Activated naive CD4-positive, alpha-beta T cell treated with anti-CD3 and anti-CD28 coated beads for 36 hours (primary cell): Measurements from ENCODE around the gene GTF2H4. TPM values are rescaled to one million over a fixed set of nuclear protein-coding genes. Genes with fewer than 3 reads are reported as not detected.

Experiments used
- CTCF ChIA-PET: fragments of 350-600 bp; sonication (Branson Sonifier 250); formaldehyde crosslinking; loops from one replicate; lab custom pipeline; 2021; ENCODE audit warnings: antibody characterized with exemption; lab: Charles Lee
- DNase-seq: peaks from one replicate; pipeline ENCODE4 v3.0.0-alpha.2; 2020
- H3K27ac Mint-ChIP-seq: one replicate; pipeline ENCODE4 v1.8.0; 2021; ENCODE audit warnings: mild to moderate bottlenecking, mixed read lengths
- H3K27me3 Mint-ChIP-seq: one replicate; pipeline ENCODE4 v1.8.0; 2021; ENCODE audit warnings: low read depth, mixed read lengths
- H3K36me3 Mint-ChIP-seq: one replicate; pipeline ENCODE4 v1.8.0; 2021; ENCODE audit warnings: low read depth, mixed read lengths
- H3K4me1 Mint-ChIP-seq: one replicate; pipeline ENCODE4 v1.8.0; 2021; ENCODE audit warnings: low read depth, mixed read lengths
- H3K4me3 Mint-ChIP-seq: one replicate; pipeline ENCODE4 v1.8.0; 2021; ENCODE audit warnings: mild to moderate bottlenecking, moderate library complexity, mixed read lengths
- H3K9me3 Mint-ChIP-seq: one replicate; pipeline ENCODE4 v1.8.0; 2021; ENCODE audit warnings: mixed read lengths
- intact Hi-C: fragments of 100-400 bp; cut with micrococcal nuclease; formaldehyde crosslinking; loops from one replicate; pipeline ENCODE4 v1.15.1; 2023
- total RNA-seq, 2 experiments: library from RNA; stranded (reverse); gene quantifications; one replicate each; pipeline ENCODE4 v1.2.3, GENCODE V29; 2021

GTF2H4 gene
- total RNA-seq, 2 experiments from 2014 or later: 33.3 to 42.4 TPM

DNA sequence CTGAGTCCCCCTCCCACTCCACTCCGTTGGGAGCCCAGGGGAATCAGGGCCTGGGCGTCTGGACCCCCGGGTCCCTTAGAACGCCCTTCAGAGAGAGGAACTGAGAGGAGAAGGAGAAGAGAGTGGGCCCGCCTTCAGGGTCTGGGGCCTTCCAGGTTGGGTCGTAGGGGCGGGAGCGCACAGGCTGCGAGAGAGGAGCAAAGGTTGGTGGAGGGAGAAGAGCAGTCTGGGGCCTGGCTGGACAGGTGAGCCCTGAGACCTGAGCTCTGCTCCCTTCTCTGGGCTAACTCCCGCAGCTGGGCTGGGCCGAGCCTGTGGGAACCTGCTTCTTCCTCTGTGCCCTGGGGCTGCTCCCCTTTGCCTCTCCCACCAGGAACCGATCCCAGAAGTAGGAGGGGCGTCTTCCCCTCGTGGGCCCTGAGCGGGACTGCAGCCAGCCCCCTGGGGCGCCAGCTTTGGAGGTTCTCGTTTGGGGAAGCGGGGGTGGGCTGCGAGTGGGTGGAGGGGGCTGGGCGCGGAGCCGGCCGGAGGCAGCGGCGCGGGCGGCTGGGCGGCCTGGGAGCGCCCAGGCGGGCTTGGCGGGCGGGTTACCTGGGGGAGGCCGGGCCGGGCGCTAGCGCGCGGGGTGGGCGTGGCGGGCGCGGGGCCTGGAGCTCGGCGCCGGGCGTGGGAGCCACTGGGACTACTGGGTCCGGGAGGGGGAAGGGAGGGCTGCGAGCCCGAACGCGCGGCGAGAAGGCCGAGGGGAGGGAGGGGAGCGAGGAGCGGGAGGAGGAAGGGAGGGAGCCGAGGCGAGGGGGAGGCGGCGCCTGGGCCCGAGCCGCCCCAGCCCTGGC, 24.1 kb upstream of the GTF2H4 start, which contains the start of gene DDR1:
TSS of gene DDR1 (plus strand) at position 835 of the 836 bp plus-strand sequence. CDS start 4,211 bp downstream, outside the sequence.
- Mint-ChIP-seq H3K9me3 (no peaks in the 10 kb centered on the region), H3K36me3 (no peaks in the 10 kb centered on the region), H3K4me1 (peaks cover 32% of the 10 kb centered on the region), H3K4me3 (peak within 1 kb of the TSS; percentile 80), H3K27me3 (no peaks in the 10 kb centered on the region), H3K27ac (peak within 1 kb of the TSS; percentile 48)
- DNase-seq: peak; percentile 47
- intact Hi-C loops: loop anchor here (2.0 kb wide), 1 partner anchor 25 kb away; the partner anchor contains the start of gene GTF2H4
- CTCF ChIA-PET: interaction anchor here (1.0 to 7.2 kb wide), 5 partner anchors 20 to 64 kb away, joined by 3 to 34 read pairs (median 4); partner anchors contain the start of gene VARS2

DNA sequence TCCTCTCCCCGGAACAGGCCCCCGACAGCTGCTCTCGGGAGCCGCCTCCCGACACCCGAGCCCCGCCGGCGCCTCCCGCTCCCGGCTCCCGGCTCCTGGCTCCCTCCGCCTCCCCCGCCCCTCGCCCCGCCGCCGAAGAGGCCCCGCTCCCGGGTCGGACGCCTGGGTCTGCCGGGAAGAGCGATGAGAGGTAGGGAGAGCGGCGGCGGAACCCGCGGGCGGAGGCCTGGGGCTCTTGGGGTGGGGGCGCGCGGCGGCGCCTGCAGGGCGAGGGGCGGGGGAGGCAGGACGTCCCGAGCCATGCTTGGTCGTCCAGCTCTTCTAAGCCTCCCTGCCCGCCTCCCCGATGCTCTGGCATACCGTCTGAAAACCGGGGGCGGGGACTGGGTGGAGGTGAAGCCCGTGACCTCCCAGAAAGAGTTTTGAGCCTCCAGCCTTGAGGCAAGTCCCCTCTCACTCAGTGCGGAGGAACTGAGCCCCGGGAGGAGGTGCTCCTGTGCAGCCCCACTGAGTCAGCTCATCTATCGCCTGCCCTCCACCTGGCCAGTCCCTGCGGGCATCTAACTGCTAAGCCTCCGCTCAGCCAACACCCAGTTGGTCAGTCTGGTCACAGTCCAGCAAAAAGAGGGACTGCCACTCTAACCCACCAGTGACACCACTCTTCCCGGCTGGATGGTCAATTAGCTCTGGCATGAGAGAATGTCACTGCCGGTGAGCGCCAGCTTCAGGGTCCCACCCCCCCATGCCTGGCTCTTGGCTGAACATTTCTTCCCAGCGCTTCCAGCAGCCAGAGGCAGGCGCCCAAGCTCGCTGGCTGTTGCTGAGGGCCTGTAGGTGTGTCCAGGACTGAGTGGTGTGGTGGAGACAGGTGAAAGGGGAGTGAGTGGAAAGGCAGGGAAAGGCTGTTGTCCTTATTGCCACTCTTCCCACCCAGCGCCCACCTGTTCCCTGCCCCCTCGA, 23.2 kb upstream of the GTF2H4 start:
- peaks cover 32% of the 10 kb centered on the region for H3K4me1 Mint-ChIP-seq
- CTCF ChIA-PET: interaction anchor here (1.0 to 7.2 kb wide), 3 partner anchors 56 to 65 kb away, joined by 3 to 34 read pairs (median 5); no protein-coding TSS in a partner anchor
- H3K36me3 Mint-ChIP-seq: peaks cover 2% of the 10 kb centered on the region
- intact Hi-C loops: loop anchor here (2.0 kb wide), 1 partner anchor 24 kb away; the partner anchor contains the start of gene GTF2H4
- no peak overlapping the region for H3K27ac Mint-ChIP-seq
- peak overlapping the region; percentile 80 for H3K4me3 Mint-ChIP-seq
- H3K27me3 Mint-ChIP-seq: no peaks in the 10 kb centered on the region
- H3K9me3 Mint-ChIP-seq: no peaks in the 10 kb centered on the region
- DNase-seq: peak; percentile 69

DNA sequence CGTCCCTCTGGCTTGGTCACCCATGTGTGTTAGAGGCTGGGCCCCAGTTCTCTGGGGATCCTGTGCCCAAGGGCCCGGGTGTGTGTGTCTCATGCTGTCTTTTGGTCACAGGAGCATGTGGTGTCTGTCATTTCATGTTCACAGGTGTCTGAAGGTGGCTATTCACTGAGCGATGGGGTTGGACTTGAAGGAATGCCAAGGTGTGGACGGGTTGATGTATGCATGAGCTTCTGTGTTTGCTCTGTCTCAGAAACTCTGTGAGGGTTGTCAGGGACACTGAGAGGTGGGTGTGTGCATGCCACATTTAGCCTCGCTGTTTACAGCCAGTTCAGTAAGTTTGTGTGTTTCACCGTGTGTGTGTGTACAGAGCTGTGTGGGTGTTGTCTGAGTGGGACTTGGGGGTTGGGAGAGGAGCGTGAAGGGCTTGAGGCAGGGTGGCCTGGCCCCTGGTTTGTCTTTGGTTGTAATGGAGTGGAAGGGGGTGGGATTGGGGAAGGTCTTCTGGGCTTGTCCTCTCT, 22.5 kb upstream of the GTF2H4 start:
- intact Hi-C loops: loop anchor here (2.0 kb wide), 1 partner anchor 23 kb away; the partner anchor contains the start of gene GTF2H4
- H3K4me1 Mint-ChIP-seq: peaks cover 32% of the 10 kb centered on the region
- peak; percentile 20 for DNase-seq
- H3K4me3 Mint-ChIP-seq: peak overlapping the region; percentile 80
- H3K27ac Mint-ChIP-seq: peak overlapping the region; percentile 7
- CTCF ChIA-PET: interaction anchor here (1.0 to 7.2 kb wide), 2 partner anchors 57 to 63 kb away, joined by 3 to 34 read pairs; no protein-coding TSS in a partner anchor
- H3K36me3 Mint-ChIP-seq: peaks cover 5% of the 10 kb centered on the region
- H3K27me3 Mint-ChIP-seq: no peaks in the 10 kb centered on the region
- no peaks in the 10 kb centered on the region for H3K9me3 Mint-ChIP-seq

DNA sequence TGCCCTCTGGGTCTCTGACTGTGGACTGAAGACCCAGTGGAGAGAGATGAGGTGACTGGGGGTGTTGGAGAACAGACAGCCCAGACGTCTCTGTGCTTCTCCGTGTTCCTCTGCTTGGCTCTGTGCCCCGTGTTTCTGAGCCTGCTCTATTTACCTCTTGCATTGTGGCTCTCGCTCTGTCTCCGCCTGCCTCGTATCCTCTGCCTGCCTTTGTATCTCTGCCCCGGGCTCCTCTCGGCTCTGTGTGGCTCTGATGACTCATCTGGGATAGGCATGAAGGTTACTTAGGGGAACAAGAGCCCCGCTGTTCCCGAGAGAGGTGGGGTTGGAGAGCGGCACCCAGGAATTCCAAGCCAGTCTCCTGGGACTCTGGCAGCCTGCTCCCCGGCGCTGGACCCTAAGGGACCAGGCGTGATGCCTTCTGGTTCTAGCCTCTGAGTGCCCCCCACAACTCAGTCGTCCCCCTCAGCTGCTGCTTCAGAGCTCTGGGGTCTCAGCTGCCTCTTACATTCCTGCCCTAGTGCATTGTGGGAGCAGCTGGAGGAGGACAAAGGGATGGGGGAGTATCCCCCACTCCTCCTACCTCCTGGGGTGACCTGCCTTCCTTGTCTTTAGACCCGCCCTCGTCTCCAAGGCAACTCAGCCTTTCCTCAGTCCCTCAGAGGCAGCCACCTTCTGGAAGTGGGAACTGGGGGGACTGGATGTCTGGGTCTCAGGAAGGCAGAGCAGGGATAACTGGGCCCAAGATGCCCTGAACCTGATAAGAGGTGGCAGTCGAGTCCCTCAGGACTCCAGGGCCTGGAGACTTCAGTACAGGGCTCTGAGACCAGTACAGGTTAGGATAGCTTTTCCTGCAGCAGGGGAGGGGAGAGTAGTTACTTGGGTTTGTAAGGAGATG, 21.8 kb upstream of the GTF2H4 start:
- peak; percentile 68 for DNase-seq
- Mint-ChIP-seq H3K4me3 (peak overlapping the region; percentile 80), H3K9me3 (no peaks in the 10 kb centered on the region), H3K4me1 (peaks cover 32% of the 10 kb centered on the region), H3K27ac (peak overlapping the region; percentile 7), H3K27me3 (no peaks in the 10 kb centered on the region), H3K36me3 (peaks cover 5% of the 10 kb centered on the region)
- intact Hi-C loops: loop anchor here (2.0 kb wide), 1 partner anchor 23 kb away; the partner anchor contains the start of gene GTF2H4
- CTCF ChIA-PET: interaction anchor here (0.6 to 7.2 kb wide), 2 partner anchors 58 to 597 kb away, joined by 3 to 34 read pairs; no protein-coding TSS in a partner anchor

DNA sequence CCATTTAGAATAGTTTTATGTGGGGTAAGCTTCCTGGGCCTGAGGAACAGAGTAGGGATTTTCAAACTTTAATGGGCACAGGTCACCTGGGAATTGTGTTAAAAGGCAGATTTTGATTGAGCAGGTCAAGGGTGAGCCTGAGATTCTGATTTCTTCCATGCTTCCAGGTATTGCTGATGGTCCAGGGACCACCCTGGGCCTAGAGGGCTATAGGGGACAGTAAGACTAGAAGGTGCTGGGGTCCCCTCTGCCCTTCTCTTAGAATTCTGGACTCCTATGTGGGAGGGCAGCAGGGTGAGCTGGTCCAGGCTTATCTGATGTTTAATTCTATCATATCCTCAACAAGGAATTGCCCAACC, 21.1 kb upstream of the GTF2H4 start:
- CTCF ChIA-PET: interaction anchor here (0.6 to 7.2 kb wide), 2 partner anchors 58 to 597 kb away, joined by 3 to 34 read pairs; no protein-coding TSS in a partner anchor
- H3K9me3 Mint-ChIP-seq: no peaks in the 10 kb centered on the region
- no peaks in the 10 kb centered on the region for H3K27me3 Mint-ChIP-seq
- H3K4me3 Mint-ChIP-seq: no peak overlapping the region
- H3K4me1 Mint-ChIP-seq: peaks cover 32% of the 10 kb centered on the region
- peaks cover 5% of the 10 kb centered on the region for H3K36me3 Mint-ChIP-seq
- no peak overlapping the region for H3K27ac Mint-ChIP-seq
- intact Hi-C loops: no loop called here
- no peak for DNase-seq

DNA sequence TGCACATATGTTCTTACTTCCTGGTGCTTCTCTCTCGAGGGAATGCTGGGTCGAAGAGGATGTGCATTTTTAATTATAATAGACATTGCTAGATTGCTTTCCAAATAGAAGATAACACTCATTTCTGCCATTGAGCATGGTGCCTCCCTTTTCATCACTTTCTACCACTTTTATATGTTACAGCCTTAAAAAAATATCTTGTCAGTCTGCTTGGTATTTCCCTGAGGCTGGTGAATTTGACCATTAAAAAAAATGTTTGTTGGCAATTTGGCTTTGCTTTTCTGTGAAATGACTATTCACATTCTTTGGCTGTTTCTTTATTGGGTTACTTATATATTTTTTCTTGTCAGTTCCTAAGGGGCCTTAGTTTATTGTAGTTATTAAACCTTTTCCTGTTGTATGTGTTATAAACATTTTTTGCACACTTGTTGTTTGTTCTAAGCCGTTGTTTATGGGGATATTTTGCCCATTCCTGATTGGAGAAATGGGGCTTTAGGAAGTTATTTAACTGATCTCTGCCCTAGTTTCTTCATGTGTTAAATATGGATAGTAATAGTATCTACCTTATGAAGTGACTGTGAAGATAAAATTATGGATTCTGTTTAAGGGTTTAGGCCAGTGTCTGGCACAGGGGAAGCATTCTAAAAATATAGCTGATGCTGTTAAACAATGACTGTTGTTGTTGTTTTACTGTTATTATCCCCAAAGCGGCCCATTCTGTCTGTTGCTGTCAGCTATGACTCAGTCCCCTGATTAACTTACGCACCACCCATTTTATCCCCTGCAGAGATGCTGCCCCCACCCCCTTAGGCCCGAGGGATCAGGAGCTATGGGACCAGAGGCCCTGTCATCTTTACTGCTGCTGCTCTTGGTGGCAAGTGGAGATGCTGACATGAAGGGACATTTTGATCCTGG, 19.8 kb upstream of the GTF2H4 start:
- Mint-ChIP-seq H3K27me3 (no peaks in the 10 kb centered on the region), H3K27ac (no peak overlapping the region), H3K9me3 (no peaks in the 10 kb centered on the region), H3K4me1 (peaks cover 28% of the 10 kb centered on the region), H3K4me3 (no peak overlapping the region), H3K36me3 (peaks cover 5% of the 10 kb centered on the region)
- no peak for DNase-seq
- CTCF ChIA-PET: interaction anchor here (0.8 to 2.0 kb wide), 4 partner anchors 59 to 191 kb away, joined by 3 to 4 read pairs (median 4); no protein-coding TSS in a partner anchor
- intact Hi-C loops: no loop called here

DNA sequence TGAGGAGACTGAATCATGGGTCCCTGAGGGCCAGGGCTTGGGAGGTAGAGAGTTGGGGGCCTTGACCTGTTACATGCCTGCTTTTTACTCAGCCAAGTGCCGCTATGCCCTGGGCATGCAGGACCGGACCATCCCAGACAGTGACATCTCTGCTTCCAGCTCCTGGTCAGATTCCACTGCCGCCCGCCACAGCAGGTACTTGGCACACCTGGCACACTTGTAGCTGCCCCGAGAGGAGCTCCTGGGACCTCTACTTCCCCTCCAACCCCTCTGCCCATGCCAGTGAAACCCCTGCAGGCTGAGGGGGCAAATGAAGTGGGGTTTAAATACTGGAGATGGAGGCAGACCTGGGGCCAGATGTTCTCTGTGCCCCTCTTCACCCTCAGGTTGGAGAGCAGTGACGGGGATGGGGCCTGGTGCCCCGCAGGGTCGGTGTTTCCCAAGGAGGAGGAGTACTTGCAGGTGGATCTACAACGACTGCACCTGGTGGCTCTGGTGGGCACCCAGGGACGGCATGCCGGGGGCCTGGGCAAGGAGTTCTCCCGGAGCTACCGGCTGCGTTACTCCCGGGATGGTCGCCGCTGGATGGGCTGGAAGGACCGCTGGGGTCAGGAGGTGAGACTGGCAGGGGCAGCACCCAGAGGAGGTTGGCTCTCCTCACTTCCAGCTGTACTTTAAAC, 19.1 kb upstream of the GTF2H4 start:
- no peak overlapping the region for H3K4me3 Mint-ChIP-seq
- no peak for DNase-seq
- peaks cover 23% of the 10 kb centered on the region for H3K4me1 Mint-ChIP-seq
- no peaks in the 10 kb centered on the region for H3K9me3 Mint-ChIP-seq
- H3K36me3 Mint-ChIP-seq: peaks cover 5% of the 10 kb centered on the region
- CTCF ChIA-PET: interaction anchor here (0.8 to 2.0 kb wide), 5 partner anchors 25 to 191 kb away, joined by 3 to 4 read pairs (median 3); partner anchors contain the start of gene VARS2
- intact Hi-C loops: no loop called here
- H3K27me3 Mint-ChIP-seq: no peaks in the 10 kb centered on the region
- no peak overlapping the region for H3K27ac Mint-ChIP-seq

DNA sequence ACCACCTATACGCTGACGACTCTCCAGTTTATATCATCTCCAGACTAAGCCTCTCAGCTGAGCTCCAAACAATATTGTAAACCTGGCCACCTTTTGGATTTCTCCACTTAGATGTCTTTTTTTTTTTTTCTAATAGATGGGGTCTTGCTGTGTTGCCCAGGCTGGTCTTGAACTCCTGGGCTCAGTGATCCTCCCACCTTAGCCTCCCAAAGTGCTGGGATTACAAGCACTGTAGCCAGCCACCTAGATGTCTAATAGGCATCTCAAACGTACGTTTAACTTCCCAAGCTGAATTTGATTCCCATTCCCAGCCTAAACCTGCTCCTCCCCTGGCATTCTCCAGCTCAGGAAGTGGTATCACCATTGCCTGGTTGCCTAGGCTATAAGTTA, 18.5 kb upstream of the GTF2H4 start:
- Mint-ChIP-seq H3K27ac (no peak overlapping the region), H3K4me3 (no peak overlapping the region), H3K9me3 (no peaks in the 10 kb centered on the region), H3K27me3 (no peaks in the 10 kb centered on the region), H3K4me1 (peaks cover 23% of the 10 kb centered on the region), H3K36me3 (peaks cover 5% of the 10 kb centered on the region)
- DNase-seq: no peak
- intact Hi-C loops: no loop called here
- CTCF ChIA-PET: interaction anchor here (0.8 to 2.0 kb wide), 4 partner anchors 24 to 190 kb away, joined by 3 to 4 read pairs (median 4); partner anchors contain the start of gene VARS2

DNA sequence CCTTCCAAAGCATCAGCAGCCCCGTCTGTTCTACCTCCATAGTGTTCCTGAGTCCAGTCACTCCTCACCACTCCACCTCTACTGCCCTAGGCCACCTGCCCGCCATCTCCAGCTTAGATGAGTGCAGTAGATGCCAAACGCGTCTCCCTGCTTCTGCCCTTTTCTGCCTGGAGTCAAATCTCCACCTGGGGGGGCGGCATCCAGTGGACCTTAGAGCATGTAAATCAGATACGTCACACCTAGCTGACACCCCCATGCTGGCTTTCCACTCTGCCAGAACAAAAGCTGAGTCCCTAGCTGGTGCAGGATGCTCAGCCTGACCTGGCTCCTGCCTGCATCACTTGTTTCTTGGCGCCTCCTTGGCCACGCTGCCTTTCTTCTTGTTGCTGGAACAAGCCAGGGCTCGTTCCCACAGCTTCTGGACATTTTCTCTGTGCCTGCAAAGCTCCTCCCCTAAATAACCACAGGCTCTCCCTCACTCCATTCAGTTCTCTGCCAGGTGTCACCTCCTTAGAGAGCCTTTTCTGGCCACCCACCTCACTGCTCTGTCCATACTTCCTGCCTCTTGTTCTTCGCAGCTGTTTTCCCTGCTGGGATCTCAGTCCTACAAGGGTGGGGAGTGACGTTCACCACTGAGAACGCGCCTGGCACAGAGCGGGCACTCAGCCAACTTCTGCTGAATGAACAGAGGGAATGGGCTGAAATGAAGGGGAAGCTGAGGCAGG, 17.9 kb upstream of the GTF2H4 start:
- CTCF ChIA-PET: interaction anchor here (2.0 kb wide), 1 partner anchor 189 kb away, joined by 4 read pairs; no protein-coding TSS in a partner anchor
- H3K4me3 Mint-ChIP-seq: no peak overlapping the region
- no peak overlapping the region for H3K27ac Mint-ChIP-seq
- peaks cover 5% of the 10 kb centered on the region for H3K36me3 Mint-ChIP-seq
- no peaks in the 10 kb centered on the region for H3K27me3 Mint-ChIP-seq
- no peak for DNase-seq
- no peaks in the 10 kb centered on the region for H3K9me3 Mint-ChIP-seq
- intact Hi-C loops: no loop called here
- H3K4me1 Mint-ChIP-seq: peaks cover 19% of the 10 kb centered on the region
